Astrocyte (in vitro differentiated cells and primary cell): Measurements from ENCODE around the gene SMTN. TPM values are rescaled to one million over a fixed set of nuclear protein-coding genes. Genes with fewer than 3 reads are reported as not detected.
A peak's percentile ranks its signal among the peaks of the same experiment; 100 is the strongest.

Experiments
- DNase-seq: peaks from one replicate; pipeline ENCODE4 v3.0.0-alpha.2; 2010; ENCODE audit warnings: low read depth
- FAIRE-seq: peaks from 2 replicates; lab custom pipeline; 2011; peaks lifted over from hg19 to GRCh38; lab: Jason Lieb, UNC
- H2AFZ ChIP-seq: 2 replicates; pipeline ENCODE4 v1.6.0; 2012; ENCODE audit warnings: low read depth, low read length, inconsistent platforms
- H3K27ac ChIP-seq: 2 replicates; pipeline ENCODE4 v1.5.1; 2011; ENCODE audit warnings: low read depth, low read length, inconsistent platforms
- H3K27me3 ChIP-seq: 2 replicates; pipeline ENCODE4 v1.6.0; 2011; ENCODE audit warnings: low read length, inconsistent platforms; ENCODE audit not compliant: insufficient read depth
- H3K36me3 ChIP-seq: 2 replicates; pipeline ENCODE4 v1.5.1; 2011; ENCODE audit warnings: low read length, inconsistent platforms; ENCODE audit not compliant: insufficient read depth
- H3K4me1 ChIP-seq: 2 replicates; pipeline ENCODE4 v1.5.1; 2011; ENCODE audit warnings: low read length, inconsistent platforms; ENCODE audit not compliant: insufficient read depth
- H3K4me2 ChIP-seq: 2 replicates; pipeline ENCODE4 v1.6.0; 2012; ENCODE audit warnings: low read length, inconsistent platforms
- H3K4me3 ChIP-seq: 2 replicates; pipeline ENCODE4 v1.5.1; 2011; ENCODE audit warnings: low read depth, mild to moderate bottlenecking, low read length, inconsistent platforms; ENCODE audit not compliant: insufficient read depth
- H3K79me2 ChIP-seq: 2 replicates; pipeline ENCODE4 v1.6.0; 2012; ENCODE audit warnings: mild to moderate bottlenecking, low read length, inconsistent platforms; ENCODE audit not compliant: insufficient read depth
- H3K9ac ChIP-seq: 2 replicates; pipeline ENCODE4 v1.6.0; 2012; ENCODE audit warnings: mild to moderate bottlenecking, low read length, inconsistent platforms
- H3K9me3 ChIP-seq: 2 replicates; pipeline ENCODE4 v1.5.1; 2012; ENCODE audit warnings: low read depth, mild to moderate bottlenecking, low read length, inconsistent platforms; ENCODE audit not compliant: insufficient read depth
- H4K20me1 ChIP-seq: 2 replicates; pipeline ENCODE4 v1.6.0; 2012; ENCODE audit warnings: low read length, inconsistent platforms; ENCODE audit not compliant: insufficient read depth
- H3K27ac Mint-ChIP-seq: one replicate; pipeline ENCODE4 v1.8.0; 2021; ENCODE audit warnings: mild to moderate bottlenecking, mixed read lengths; ENCODE audit not compliant: unreplicated experiment
- H3K27me3 Mint-ChIP-seq: one replicate; pipeline ENCODE4 v1.8.0; 2021; ENCODE audit warnings: low read depth, mixed read lengths; ENCODE audit not compliant: unreplicated experiment
- H3K36me3 Mint-ChIP-seq: one replicate; pipeline ENCODE4 v1.8.0; 2021; ENCODE audit warnings: low read depth, mixed read lengths; ENCODE audit not compliant: unreplicated experiment
- H3K4me1 Mint-ChIP-seq: one replicate; pipeline ENCODE4 v1.8.0; 2021; ENCODE audit warnings: low read depth, mixed read lengths; ENCODE audit not compliant: unreplicated experiment
- H3K4me3 Mint-ChIP-seq: one replicate; pipeline ENCODE4 v1.8.0; 2021; ENCODE audit warnings: mild to moderate bottlenecking, moderate library complexity, mixed read lengths; ENCODE audit not compliant: unreplicated experiment
- H3K9me3 Mint-ChIP-seq: one replicate; pipeline ENCODE4 v1.8.0; 2021; ENCODE audit warnings: mild to moderate bottlenecking, mixed read lengths; ENCODE audit not compliant: unreplicated experiment
- EZH2 ChIP-seq: IDR thresholded peaks from 2 replicates; pipeline ENCODE4 v1.6.1; 2012; ENCODE audit warnings: mild to moderate bottlenecking, low read length, inconsistent platforms; ENCODE audit not compliant: insufficient read depth
- total RNA-seq: library from RNA; stranded (reverse); gene quantifications from 2 replicates; pipeline ENCODE4 v1.2.1, GENCODE V29; 2021
- TF ChIP-seq, protein P1 (sequence below): IDR thresholded peaks from 2 replicates; pipeline ENCODE4 v1.5.1; 2011; ENCODE audit warnings: low read depth, mild to moderate bottlenecking, inconsistent platforms, low read length, moderate library complexity; ENCODE audit not compliant: insufficient read depth

The SMTN gene
- total RNA-seq, 1 donor from 2014 or later: 98.9 TPM

DNA sequence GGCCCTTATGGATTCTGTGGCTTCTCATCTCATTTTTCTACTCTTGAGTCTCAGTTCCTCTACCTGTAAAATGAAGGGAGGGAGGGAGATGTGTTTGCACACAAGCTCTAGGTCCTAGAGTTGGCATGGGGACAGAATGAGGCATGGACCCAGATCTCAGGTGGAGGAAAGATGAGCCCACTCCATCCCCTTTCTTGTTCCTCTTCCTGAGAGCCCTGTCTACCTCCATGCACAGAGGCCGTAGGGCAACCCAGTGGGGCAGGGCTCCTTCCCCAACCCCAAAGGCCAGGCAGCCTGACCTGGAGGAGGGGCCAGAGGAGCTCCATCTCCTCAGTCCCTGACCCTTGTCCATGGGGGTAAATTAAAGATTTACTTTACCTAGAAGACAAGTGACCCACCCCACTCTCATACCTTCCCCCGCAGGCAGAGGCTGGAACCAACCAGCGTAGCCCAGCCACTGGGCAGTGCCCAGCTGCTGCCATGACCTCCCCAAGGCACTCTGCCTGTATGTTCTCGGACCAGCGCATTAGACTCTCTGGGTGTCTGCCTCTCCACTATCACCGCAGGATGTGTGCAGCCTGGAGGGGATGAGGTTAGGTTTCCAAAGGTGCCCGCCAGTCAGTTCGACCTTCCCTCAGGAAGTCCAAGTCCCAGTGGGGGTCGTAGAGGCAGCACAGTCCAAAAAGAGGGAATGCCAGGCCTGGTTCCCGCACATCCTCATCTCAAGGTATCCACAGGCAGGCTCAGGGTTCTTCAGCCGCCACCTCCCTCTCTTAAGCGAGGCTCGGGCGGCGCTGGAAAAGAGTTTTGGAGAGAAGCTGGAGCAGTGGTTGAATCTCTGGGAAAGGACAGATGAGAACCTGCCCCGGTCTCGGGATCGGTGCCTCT, 3.0 kb downstream of the SMTN start:
- Mint-ChIP-seq H3K4me3 (peak overlapping the region; percentile 86), H3K27me3 (no peaks in the 10 kb centered on the region), H3K27ac (peak overlapping the region; percentile 83), H3K9me3 (peaks cover 5% of the 10 kb centered on the region), H3K36me3 (peaks cover 4% of the 10 kb centered on the region), H3K4me1 (peaks cover 24% of the 10 kb centered on the region)
- H3K27ac ChIP-seq: peak overlapping the region; percentile 74
- H3K4me2 ChIP-seq: peak overlapping the region; percentile 96
- no peaks in the 10 kb centered on the region for H3K27me3 ChIP-seq
- peak overlapping the region; percentile 51 for H2AFZ ChIP-seq
- FAIRE-seq (no peak), DNase-seq (no peak)
- H3K36me3 ChIP-seq: peaks cover 19% of the 10 kb centered on the region
- peak overlapping the region; percentile 82 for H3K4me3 ChIP-seq
- no peaks in the 10 kb centered on the region for H3K9me3 ChIP-seq
- no peak for TF ChIP-seq EZH2
- TF ChIP-seq, protein P1, sequence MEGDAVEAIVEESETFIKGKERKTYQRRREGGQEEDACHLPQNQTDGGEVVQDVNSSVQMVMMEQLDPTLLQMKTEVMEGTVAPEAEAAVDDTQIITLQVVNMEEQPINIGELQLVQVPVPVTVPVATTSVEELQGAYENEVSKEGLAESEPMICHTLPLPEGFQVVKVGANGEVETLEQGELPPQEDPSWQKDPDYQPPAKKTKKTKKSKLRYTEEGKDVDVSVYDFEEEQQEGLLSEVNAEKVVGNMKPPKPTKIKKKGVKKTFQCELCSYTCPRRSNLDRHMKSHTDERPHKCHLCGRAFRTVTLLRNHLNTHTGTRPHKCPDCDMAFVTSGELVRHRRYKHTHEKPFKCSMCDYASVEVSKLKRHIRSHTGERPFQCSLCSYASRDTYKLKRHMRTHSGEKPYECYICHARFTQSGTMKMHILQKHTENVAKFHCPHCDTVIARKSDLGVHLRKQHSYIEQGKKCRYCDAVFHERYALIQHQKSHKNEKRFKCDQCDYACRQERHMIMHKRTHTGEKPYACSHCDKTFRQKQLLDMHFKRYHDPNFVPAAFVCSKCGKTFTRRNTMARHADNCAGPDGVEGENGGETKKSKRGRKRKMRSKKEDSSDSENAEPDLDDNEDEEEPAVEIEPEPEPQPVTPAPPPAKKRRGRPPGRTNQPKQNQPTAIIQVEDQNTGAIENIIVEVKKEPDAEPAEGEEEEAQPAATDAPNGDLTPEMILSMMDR: no peak
- peaks cover 70% of the 10 kb centered on the region for H3K79me2 ChIP-seq
- peaks cover 55% of the 10 kb centered on the region for H4K20me1 ChIP-seq
- H3K9ac ChIP-seq: peak overlapping the region; percentile 92
- peaks cover 51% of the 10 kb centered on the region for H3K4me1 ChIP-seq

DNA sequence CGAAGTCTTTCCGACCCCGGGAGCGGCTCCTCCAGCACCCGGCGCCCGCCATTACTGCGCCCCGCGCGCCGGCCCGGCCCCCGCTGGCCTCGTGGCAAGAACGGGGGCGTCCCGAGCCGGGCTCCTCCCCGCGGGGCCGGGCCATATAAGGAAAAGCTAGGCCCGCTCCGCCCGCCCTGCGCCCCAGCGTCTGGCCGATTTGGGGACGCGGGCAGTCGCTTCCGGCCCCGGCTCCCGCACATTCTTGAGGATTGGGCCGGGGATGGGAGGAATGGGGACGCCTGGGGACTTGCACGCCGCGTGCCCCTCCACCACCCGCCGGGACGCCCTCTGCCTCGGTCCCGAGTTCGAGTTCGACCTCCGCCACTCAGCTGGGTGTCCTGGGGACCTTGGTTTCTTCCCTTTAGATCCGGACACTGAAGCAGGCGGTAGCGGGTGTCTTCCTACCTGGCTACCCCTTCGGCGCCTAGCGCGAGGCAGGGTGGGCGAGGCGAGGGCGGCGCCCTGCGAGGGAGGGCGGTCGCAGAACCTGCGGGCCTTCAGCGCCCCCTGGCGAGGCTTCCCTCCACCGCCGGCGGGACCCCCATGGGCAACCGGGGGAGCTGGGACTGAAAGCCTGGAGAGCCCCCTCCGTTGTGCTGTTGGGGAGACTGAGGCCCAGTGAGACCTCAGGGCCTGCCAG, 3.8 kb downstream of the SMTN start:
- H3K27me3 Mint-ChIP-seq: no peaks in the 10 kb centered on the region
- Histone ChIP-seq H3K9ac (peak overlapping the region; percentile 92), H3K27me3 (no peaks in the 10 kb centered on the region), H2AFZ (peak overlapping the region; percentile 74), H3K9me3 (no peaks in the 10 kb centered on the region), H4K20me1 (peaks cover 63% of the 10 kb centered on the region), H3K27ac (peak overlapping the region; percentile 74), H3K36me3 (peaks cover 22% of the 10 kb centered on the region), H3K4me1 (peaks cover 51% of the 10 kb centered on the region), H3K79me2 (peaks cover 74% of the 10 kb centered on the region), H3K4me2 (peak overlapping the region; percentile 96), H3K4me3 (peak overlapping the region; percentile 82)
- peak overlapping the region; percentile 83 for H3K27ac Mint-ChIP-seq
- peak; percentile 64 for DNase-seq
- peaks cover 4% of the 10 kb centered on the region for H3K36me3 Mint-ChIP-seq
- H3K4me3 Mint-ChIP-seq: peak overlapping the region; percentile 86
- H3K4me1 Mint-ChIP-seq: peaks cover 24% of the 10 kb centered on the region
- FAIRE-seq: no peak
- TF ChIP-seq, protein P1: peak; percentile 39
- no peak for TF ChIP-seq EZH2
- peaks cover 5% of the 10 kb centered on the region for H3K9me3 Mint-ChIP-seq
